ENCODE data around the gene DHX29. TPM values are rescaled to one million over a fixed set of nuclear protein-coding genes. Genes with fewer than 3 reads are reported as not detected.

DHX29 gene
- total RNA-seq, 2 donors from 2014 or later, result 20.8 to 24.6 TPM

DNA sequence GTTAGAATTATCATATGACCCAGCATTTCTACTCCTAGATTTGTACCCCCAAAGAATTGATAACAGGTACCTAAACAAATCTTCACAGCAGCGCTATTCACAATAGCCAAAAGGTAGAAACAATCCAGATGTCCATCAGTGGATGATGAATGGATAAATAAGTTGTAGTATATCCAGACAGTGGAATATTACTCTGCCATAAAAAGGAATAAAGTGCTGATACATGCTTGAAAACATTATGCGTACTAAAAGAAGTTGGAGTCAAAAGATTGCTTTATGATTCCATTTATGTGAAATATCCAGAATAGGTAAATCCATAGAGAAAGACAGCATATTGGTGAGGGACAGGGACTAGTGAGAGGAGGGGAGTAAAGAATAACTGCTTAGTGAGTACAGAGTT, 26.3 kb upstream of the DHX29 start:
- H3K4me1 ChIP-seq, result no peaks in the 10 kb centered on the region
- H3K27ac ChIP-seq, result no peak overlapping the region
- no peaks in the 10 kb centered on the region for H3K27me3 ChIP-seq
- TF ChIP-seq CTCF (IDR thresholded peaks at IDR 0.05), result no peak
- peaks cover 3% of the 10 kb centered on the region for H3K36me3 ChIP-seq
- no peak overlapping the region for H3K4me3 ChIP-seq
- no peaks in the 10 kb centered on the region for H3K9me3 ChIP-seq
- intact Hi-C loops (cut with DNase I), result no loop called here
- DNase-seq, result no peak
- no peak overlapping the region for H3K9ac ChIP-seq (ENCODE audit: low read depth in 2 of 2, low read length in 2 of 2)

DNA sequence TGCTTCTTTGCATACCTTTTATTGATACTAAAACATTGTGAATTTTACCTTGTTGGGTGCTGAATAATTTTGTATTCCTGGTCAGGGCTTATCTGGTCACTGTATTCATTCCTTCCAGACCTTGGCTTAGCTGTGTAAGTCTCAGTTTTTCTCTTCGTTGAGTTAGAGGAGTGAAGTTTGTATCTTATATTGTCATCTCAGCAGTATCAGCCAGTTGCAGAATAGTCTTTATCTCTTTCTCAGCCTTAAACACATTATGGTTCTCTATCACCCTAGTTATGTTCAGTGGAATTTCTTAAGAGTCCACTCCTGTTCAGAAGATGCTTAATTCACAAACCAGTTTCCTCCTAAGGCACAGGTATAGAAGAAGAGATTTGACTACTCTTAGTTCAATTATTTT, 25.5 kb upstream of the DHX29 start:
- Histone ChIP-seq H3K4me1 (no peaks in the 10 kb centered on the region), H3K27me3 (no peaks in the 10 kb centered on the region), H3K9me3 (no peaks in the 10 kb centered on the region), H3K9ac (ENCODE audit: low read depth in 2 of 2, low read length in 2 of 2) (no peak overlapping the region), H3K4me3 (no peak overlapping the region), H3K27ac (no peak overlapping the region), H3K36me3 (peaks cover 3% of the 10 kb centered on the region)
- no peak for DNase-seq
- TF ChIP-seq CTCF (IDR thresholded peaks at IDR 0.05), result no peak
- intact Hi-C loops (cut with DNase I), result no loop called here

DNA sequence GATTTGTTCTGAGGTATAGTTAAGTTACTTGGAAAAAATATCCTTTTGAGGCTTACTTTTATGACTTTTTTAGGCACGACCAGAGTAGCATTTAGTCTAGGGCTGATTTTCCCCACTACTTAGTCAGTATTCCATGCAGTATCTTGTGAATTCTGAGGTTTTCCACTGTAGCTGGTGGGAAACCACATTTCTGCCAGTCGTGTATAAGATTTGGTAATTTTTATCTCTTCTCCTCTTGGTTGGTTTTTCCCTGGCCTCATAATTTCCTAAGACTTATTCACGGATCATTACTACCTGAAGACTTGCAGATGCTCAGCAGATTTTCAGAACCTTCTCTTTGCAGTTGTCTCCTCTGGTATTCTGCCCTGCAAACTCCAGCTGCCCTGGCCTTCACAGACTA, 23.8 kb upstream of the DHX29 start:
- Histone ChIP-seq H3K4me1 (no peaks in the 10 kb centered on the region), H3K36me3 (peaks cover 3% of the 10 kb centered on the region), H3K27ac (no peak overlapping the region), H3K9ac (ENCODE audit: low read depth in 2 of 2, low read length in 2 of 2) (no peak overlapping the region), H3K4me3 (no peak overlapping the region), H3K9me3 (no peaks in the 10 kb centered on the region), H3K27me3 (no peaks in the 10 kb centered on the region)
- TF ChIP-seq CTCF (IDR thresholded peaks at IDR 0.05), result no peak
- no peak for DNase-seq
- intact Hi-C loops (cut with DNase I), result no loop called here

- no peaks in the 10 kb centered on the region for H3K27me3 ChIP-seq
- no peak overlapping the region for H3K4me3 ChIP-seq
- H3K9ac ChIP-seq (ENCODE audit: low read depth in 2 of 2, low read length in 2 of 2), result no peak overlapping the region
- no peak for DNase-seq
- peaks cover 3% of the 10 kb centered on the region for H3K36me3 ChIP-seq
- no peaks in the 10 kb centered on the region for H3K9me3 ChIP-seq
- intact Hi-C loops (cut with DNase I), result loop anchor here (5.0 kb wide), 1 partner anchor 380 kb away; no protein-coding TSS in a partner anchor
- no peaks in the 10 kb centered on the region for H3K4me1 ChIP-seq
- H3K27ac ChIP-seq, result no peak overlapping the region
- no peak for TF ChIP-seq CTCF (IDR thresholded peaks at IDR 0.05)
These were observed 19.8 kb upstream of the DHX29 start for GRCh38 chr5:55327281-55327680.

DNA sequence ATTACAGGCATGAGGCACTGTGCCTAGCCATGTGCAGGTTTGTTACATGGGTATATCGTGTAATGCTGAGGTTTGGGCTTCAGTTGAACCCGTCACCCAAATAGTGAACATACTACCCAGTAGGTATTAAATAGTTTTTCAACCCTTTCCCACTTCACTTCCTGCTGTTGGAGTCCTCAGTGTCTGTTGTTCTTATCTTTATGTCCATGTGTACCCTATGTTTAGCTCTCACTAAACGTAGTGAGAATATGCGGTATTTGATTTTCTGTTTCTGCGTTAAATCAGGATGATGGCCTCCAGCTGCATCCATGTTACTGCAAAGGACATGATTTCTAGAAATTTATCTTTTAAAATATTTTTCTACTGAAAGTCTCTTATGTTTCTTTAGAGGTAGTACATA, 18.1 kb upstream of the DHX29 start:
- Histone ChIP-seq H3K9me3 (no peaks in the 10 kb centered on the region), H3K4me3 (no peak overlapping the region), H3K4me1 (no peaks in the 10 kb centered on the region), H3K27ac (no peak overlapping the region), H3K27me3 (no peaks in the 10 kb centered on the region), H3K36me3 (peaks cover 2% of the 10 kb centered on the region), H3K9ac (ENCODE audit: low read depth in 2 of 2, low read length in 2 of 2) (no peak overlapping the region)
- no peak for TF ChIP-seq CTCF (IDR thresholded peaks at IDR 0.05)
- DNase-seq, result no peak
- intact Hi-C loops (cut with DNase I), result loop anchor here (5.0 kb wide), 1 partner anchor 382 kb away; no protein-coding TSS in a partner anchor
